Common myeloid progenitor, CD34-positive (primary cell): ENCODE measurements around the gene PRR14.

Source experiments
- CTCF ChIA-PET: fragments of 350-600 bp; sonication (Branson Sonifier 250); formaldehyde crosslinking; loops from one replicate; lab custom pipeline; 2021; ENCODE audit warnings: antibody characterized with exemption; lab: Charles Lee
- POLR2A ChIA-PET: fragments of 350-600 bp; sonication (Branson Sonifier 250); formaldehyde crosslinking; loops from one replicate; lab custom pipeline; 2021; ENCODE audit warnings: antibody characterized with exemption; lab: Charles Lee
- DNase-seq, 3 donors: peaks; one replicate each; pipeline versions ENCODE4 v3.0.0 to v3.0.0-alpha.2; 2013
- H3K27ac ChIP-seq, 2 experiments: 1 replicate in 1 of 2; 2 replicates in 1 of 2; pipeline ENCODE4 v1.7.0; 2013; ENCODE audit warnings: inconsistent platforms in 2 of 2, low read length in 2 of 2, mild to moderate bottlenecking in 2 of 2, low read depth in 1 of 2, moderate library complexity in 1 of 2; ENCODE audit not compliant: severe bottlenecking in 2 of 2, insufficient read depth in 1 of 2, poor library complexity in 1 of 2
- H3K27me3 ChIP-seq, 5 experiments: replicated peaks in 2 of 5; 1 replicate in 3 of 5; 2 replicates in 2 of 5; pipeline versions ENCODE4 v1.6.1 to v1.7.0; 2013; ENCODE audit warnings: low read length in 4 of 5, mild to moderate bottlenecking in 2 of 5, moderate library complexity in 2 of 5, inconsistent platforms in 1 of 5; ENCODE audit not compliant: insufficient read depth in 5 of 5, control insufficient read depth in 4 of 5
- H3K36me3 ChIP-seq, 4 experiments: 1 replicate in 2 of 4; 2 replicates in 2 of 4; pipeline versions ENCODE4 v1.6.1 to v1.7.0; 2013; ENCODE audit warnings: low read length in 3 of 4, control low read depth in 1 of 4, mild to moderate bottlenecking in 1 of 4; ENCODE audit not compliant: control insufficient read depth in 4 of 4, insufficient read depth in 4 of 4
- H3K4me1 ChIP-seq, 4 experiments: 1 replicate in 3 of 4; 2 replicates in 1 of 4; pipeline versions ENCODE4 v1.6.1 to v1.7.1; 2013; ENCODE audit warnings: low read length in 3 of 4, mild to moderate bottlenecking in 3 of 4, control low read depth in 1 of 4, inconsistent platforms in 1 of 4, moderate library complexity in 1 of 4; ENCODE audit not compliant: control insufficient read depth in 4 of 4, insufficient read depth in 4 of 4; ENCODE audit errors: control extremely low read depth in 1 of 4
- H3K4me3 ChIP-seq, 7 experiments: 1 replicate in 4 of 7; 2 replicates in 3 of 7; pipeline versions ENCODE4 v1.5.1 to v1.7.0; 2013; ENCODE audit warnings: mild to moderate bottlenecking in 7 of 7, low read length in 6 of 7, moderate library complexity in 6 of 7, inconsistent platforms in 2 of 7, low read depth in 2 of 7, control low read depth in 1 of 7; ENCODE audit not compliant: insufficient read depth in 4 of 7, control insufficient read depth in 1 of 7; ENCODE audit errors: extremely low read depth in 1 of 7
- H3K9me3 ChIP-seq, 5 experiments: 1 replicate in 4 of 5; 2 replicates in 1 of 5; pipeline versions ENCODE4 v1.6.1 to v1.7.1; 2013; ENCODE audit warnings: low read length in 4 of 5, mild to moderate bottlenecking in 2 of 5, inconsistent platforms in 1 of 5, low read depth in 1 of 5, moderate library complexity in 1 of 5; ENCODE audit not compliant: control insufficient read depth in 4 of 5, insufficient read depth in 2 of 5; ENCODE audit errors: control extremely low read depth in 1 of 5
- WGBS: methylation state at CpG from one replicate; pipeline ENCODE4 v1.1.5; 2013; ENCODE audit not compliant: insufficient coverage; 5-methylcytosine and 5-hydroxymethylcytosine counted together

The PRR14 gene

DNA sequence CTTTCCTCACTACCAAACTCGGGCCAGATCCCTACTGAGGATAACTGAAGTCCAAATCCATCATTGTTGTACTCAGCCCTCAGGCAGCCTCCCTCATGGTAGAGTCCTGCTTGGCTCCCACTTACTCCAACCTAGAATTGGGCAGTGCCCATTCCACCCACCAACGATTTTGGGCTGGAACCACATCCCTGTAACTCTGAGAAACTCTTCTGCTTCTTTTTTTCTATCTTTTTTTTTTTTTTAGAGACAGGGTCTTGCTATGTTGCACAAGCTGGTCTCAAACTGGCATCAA, 1.2 kb downstream of the PRR14 start:
- no peak for DNase-seq
- Histone ChIP-seq H3K4me3 (peak overlapping the region; percentile 56 to 98 (median 90)), H3K36me3 (peaks cover 7 to 45% (median 37%) of the 10 kb centered on the region in 4 experiments), H3K9me3 (no peaks in the 10 kb centered on the region), H3K27ac (peak overlapping the region in 1 of 2 experiments; percentile 64), H3K27me3 (no peaks in the 10 kb centered on the region), H3K4me1 (peaks cover 6 to 43% (median 36%) of the 10 kb centered on the region in 4 experiments)
- POLR2A ChIA-PET, result interaction anchor here (2.8 kb wide), 1 partner anchor 80 kb away, joined by 11 read pairs; the partner anchor contains the start of gene ZNF688
- CTCF ChIA-PET, result interaction anchor here (2.8 kb wide), 1 partner anchor 42 kb away, joined by 19 read pairs; no protein-coding TSS in a partner anchor
- 11% methylated on average over 1 of the region's 2 CpGs for WGBS

GRCh38 chr16:30652718-30653117, 2.0 kb downstream of the PRR14 start:
- Histone ChIP-seq H3K9me3 (no peaks in the 10 kb centered on the region), H3K4me1 (peaks cover 8 to 48% (median 42%) of the 10 kb centered on the region in 4 experiments), H3K27me3 (no peaks in the 10 kb centered on the region), H3K36me3 (peaks cover 7 to 45% (median 37%) of the 10 kb centered on the region in 4 experiments), H3K27ac (peak overlapping the region in 1 of 2 experiments; percentile 57), H3K4me3 (no peak overlapping the region)
- ChIA-PET CTCF (no interaction called here), POLR2A (no interaction called here)
- WGBS, result 96% methylated on average over 17 of the region's 18 CpGs
- DNase-seq, result no peak

DNA sequence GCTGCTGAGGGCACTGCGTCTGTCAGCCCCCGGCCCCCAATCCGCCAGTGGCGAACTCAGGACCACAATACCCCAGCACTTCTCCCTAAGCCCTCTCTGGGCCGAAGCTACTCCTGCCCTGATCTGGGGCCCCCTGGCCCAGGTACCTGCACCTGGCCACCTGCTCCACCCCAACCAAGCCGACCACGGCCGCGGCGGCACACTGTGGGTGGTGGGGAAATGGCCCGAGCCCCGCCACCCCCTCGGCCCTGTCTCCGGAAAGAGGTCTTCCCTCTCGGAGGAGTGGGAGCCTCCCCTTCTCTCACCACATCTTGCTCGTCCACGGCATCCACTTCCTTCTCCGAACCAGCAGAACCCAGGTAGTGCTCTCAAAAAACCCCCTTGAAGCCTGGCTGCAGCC, 4.1 kb downstream of the PRR14 start:
- no peak overlapping the region for H3K27ac ChIP-seq
- ChIA-PET CTCF (interaction anchor here (1.5 to 2.6 kb wide), 3 partner anchors 19 to 38 kb away, joined by 4 to 12 read pairs (median 4); no protein-coding TSS in a partner anchor), POLR2A (no interaction called here)
- H3K4me1 ChIP-seq, result peaks cover 8 to 39% (median 32%) of the 10 kb centered on the region in 4 experiments
- DNase-seq, result no peak
- no peaks in the 10 kb centered on the region for H3K27me3 ChIP-seq
- no peak overlapping the region for H3K4me3 ChIP-seq
- WGBS, result 92% methylated on average over 16 of the region's 18 CpGs
- H3K36me3 ChIP-seq, result peaks cover 7 to 45% (median 37%) of the 10 kb centered on the region in 4 experiments
- H3K9me3 ChIP-seq, result no peaks in the 10 kb centered on the region

DNA sequence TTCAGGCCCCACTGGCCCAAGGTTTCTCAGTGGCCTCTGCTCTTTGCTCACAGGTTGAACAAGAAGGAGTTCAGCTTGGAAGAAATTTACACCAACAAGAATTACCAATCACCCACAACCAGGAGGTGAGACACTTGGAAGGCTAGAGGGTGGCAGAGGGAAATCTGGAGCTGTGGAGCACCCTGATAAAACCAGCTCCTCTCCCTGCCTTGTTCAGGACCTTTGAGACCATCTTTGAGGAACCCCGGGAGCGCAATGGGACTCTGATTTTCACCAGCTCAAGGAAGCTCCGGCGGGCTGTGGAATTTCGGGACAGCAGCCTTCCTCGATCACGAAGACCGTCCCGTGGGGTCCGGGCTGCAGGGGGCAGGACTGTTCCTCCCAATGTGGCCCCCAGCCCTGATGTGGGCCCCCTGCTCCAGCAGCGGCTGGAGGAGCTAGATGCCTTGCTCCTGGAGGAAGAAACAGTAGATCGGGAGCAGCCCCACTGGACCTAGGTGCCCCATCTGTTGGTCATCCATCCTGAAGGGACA, 5.1 kb downstream of the PRR14 start:
- no peaks in the 10 kb centered on the region for H3K9me3 ChIP-seq
- no peak overlapping the region for H3K27ac ChIP-seq
- WGBS, result 97% methylated on average over 11 of the region's 12 CpGs
- CTCF ChIA-PET, result interaction anchor here (0.8 to 2.6 kb wide), 4 partner anchors 29 to 45 kb away, joined by 3 to 12 read pairs (median 7); partner anchors contain the start of gene ZNF689
- H3K4me3 ChIP-seq, result peak overlapping the region in 1 of 7 experiments; percentile 2
- POLR2A ChIA-PET, result no interaction called here
- no peak for DNase-seq
- peaks cover 8 to 43% (median 38%) of the 10 kb centered on the region in 4 experiments for H3K4me1 ChIP-seq
- peaks cover 7 to 45% (median 38%) of the 10 kb centered on the region in 4 experiments for H3K36me3 ChIP-seq
- H3K27me3 ChIP-seq, result no peaks in the 10 kb centered on the region

DNA sequence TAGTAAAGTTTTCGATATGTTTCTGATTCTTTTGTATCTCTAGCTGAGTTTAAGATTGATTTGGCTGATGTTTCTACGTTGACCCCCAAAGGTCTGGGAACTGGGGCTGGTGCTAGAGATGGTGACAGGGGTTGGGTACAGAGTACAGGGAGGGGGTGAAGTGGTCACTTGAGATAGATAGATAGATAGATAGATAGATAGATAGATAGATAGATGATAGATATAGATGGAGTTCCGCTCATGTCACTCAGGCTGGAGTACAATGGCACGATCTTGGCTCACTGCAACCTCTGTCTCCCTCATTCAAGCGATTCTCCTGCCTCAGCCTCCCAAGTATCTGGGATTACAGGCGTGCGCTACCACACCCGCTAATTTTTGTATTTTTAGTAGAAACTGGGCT, 5.6 kb downstream of the PRR14 start:
- H3K27ac ChIP-seq, result peak overlapping the region in 1 of 2 experiments; percentile 75
- 100% methylated on average over 7 of the region's 8 CpGs for WGBS

GRCh38 chr16:30656974-30657865, 6.5 kb downstream of the PRR14 start:
- no peaks in the 10 kb centered on the region for H3K9me3 ChIP-seq
- H3K4me3 ChIP-seq, result peak overlapping the region; percentile 16 to 82 (median 64)
- H3K4me1 ChIP-seq, result peaks cover 10 to 47% (median 41%) of the 10 kb centered on the region in 4 experiments
- ChIA-PET CTCF (interaction anchor here (0.8 to 2.2 kb wide), 3 partner anchors 37 to 40 kb away, joined by 4 to 10 read pairs (median 8); no protein-coding TSS in a partner anchor), POLR2A (interaction anchor here (4.4 kb wide), 1 partner anchor 36 kb away, joined by 43 read pairs; no protein-coding TSS in a partner anchor)
- peak overlapping the region; percentile 30 to 75 for H3K27ac ChIP-seq
- DNase-seq, result no peak
- 42% methylated on average over 30 of the region's 32 CpGs for WGBS
- peaks cover 10 to 58% (median 50%) of the 10 kb centered on the region in 4 experiments for H3K36me3 ChIP-seq
- no peaks in the 10 kb centered on the region for H3K27me3 ChIP-seq

More for the DNA sequence above, 5.6 kb downstream of the PRR14 start:
- Histone ChIP-seq H3K4me1 (peaks cover 12 to 46% (median 42%) of the 10 kb centered on the region in 4 experiments), H3K4me3 (no peak overlapping the region), H3K27me3 (no peaks in the 10 kb centered on the region), H3K36me3 (peaks cover 7 to 50% (median 42%) of the 10 kb centered on the region in 4 experiments), H3K9me3 (no peaks in the 10 kb centered on the region)
- POLR2A ChIA-PET, result no interaction called here
- no peak for DNase-seq
- CTCF ChIA-PET, result interaction anchor here (0.8 to 2.6 kb wide), 5 partner anchors 28 to 46 kb away, joined by 3 to 12 read pairs (median 4); partner anchors contain the start of gene ZNF689
